Spleen (tissue), 7 donors: Measurements from ENCODE around the gene FAM117A.

Experiments
- POLR2A ChIP-seq, 3 donors: fragments of 450-650 bp; IDR thresholded peaks; one replicate each; pipeline ENCODE4 v1.5.1; 2017; ENCODE audit warnings: antibody characterized with exemption in 3 of 3, mild to moderate bottlenecking in 1 of 3
- POLR2AphosphoS5 ChIP-seq, 3 donors: sonication (generic); formaldehyde crosslinking; IDR thresholded peaks; one replicate each; pipeline ENCODE4 v1.5.1; 2017; ENCODE audit warnings: antibody characterized with exemption in 3 of 3
- TF ChIP-seq, protein P1 (sequence below), 11 experiments: fragments of 200-600 bp in 7 of 11; fragments of 450-650 bp in 4 of 11; sonication (generic) in 4 of 11; IDR thresholded peaks in 8 of 11; conservative IDR thresholded peaks in 3 of 11; 1 replicate in 7 of 11; 2 replicates in 4 of 11; pipeline versions ENCODE4 v1.4.0 to v1.8.0; 2016 to 2021; ENCODE audit warnings: antibody characterized with exemption in 11 of 11, inconsistent platforms in 4 of 11, mild to moderate bottlenecking in 1 of 11
- donor health status: DM: no; HTN: no; CAD: no; lungs with moderate emphysema.
- donor health status: DM: no; HTN: no; CAD: no.
- donor health status: DM: no; HTN: no; CAD: no.

GRCh38 chr17:49760932-49761558, 2.9 kb downstream of the FAM117A start:
- TF ChIP-seq, protein P1, sequence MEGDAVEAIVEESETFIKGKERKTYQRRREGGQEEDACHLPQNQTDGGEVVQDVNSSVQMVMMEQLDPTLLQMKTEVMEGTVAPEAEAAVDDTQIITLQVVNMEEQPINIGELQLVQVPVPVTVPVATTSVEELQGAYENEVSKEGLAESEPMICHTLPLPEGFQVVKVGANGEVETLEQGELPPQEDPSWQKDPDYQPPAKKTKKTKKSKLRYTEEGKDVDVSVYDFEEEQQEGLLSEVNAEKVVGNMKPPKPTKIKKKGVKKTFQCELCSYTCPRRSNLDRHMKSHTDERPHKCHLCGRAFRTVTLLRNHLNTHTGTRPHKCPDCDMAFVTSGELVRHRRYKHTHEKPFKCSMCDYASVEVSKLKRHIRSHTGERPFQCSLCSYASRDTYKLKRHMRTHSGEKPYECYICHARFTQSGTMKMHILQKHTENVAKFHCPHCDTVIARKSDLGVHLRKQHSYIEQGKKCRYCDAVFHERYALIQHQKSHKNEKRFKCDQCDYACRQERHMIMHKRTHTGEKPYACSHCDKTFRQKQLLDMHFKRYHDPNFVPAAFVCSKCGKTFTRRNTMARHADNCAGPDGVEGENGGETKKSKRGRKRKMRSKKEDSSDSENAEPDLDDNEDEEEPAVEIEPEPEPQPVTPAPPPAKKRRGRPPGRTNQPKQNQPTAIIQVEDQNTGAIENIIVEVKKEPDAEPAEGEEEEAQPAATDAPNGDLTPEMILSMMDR (IDR thresholded peaks at IDR 0.05 in 8 of 11, conservative IDR thresholded peaks at IDR 0.05 in 3 of 11): no peak
- no peak for TF ChIP-seq POLR2A (IDR thresholded peaks at IDR 0.05)
- TF ChIP-seq POLR2AphosphoS5 (IDR thresholded peaks at IDR 0.05): no peak
